Upper lobe of left lung (tissue), 4 donors: Measurements from ENCODE around the gene TRIM67.
"Not testable (repeated sequence)": the region's sequence is repeated elsewhere in the genome, so short reads cannot be mapped to it uniquely, and the experiment has no call there.

Source experiments
- EP300 ChIP-seq, 4 donors: sonication (generic); formaldehyde crosslinking; IDR thresholded peaks; one replicate each; pipeline ENCODE4 v1.5.1; 2017; ENCODE audit warnings: antibody characterized with exemption in 4 of 4, control low read depth in 2 of 4
- POLR2A ChIP-seq, 4 donors: fragments of 450-650 bp; IDR thresholded peaks; one replicate each; pipeline ENCODE4 v1.5.1; 2016 to 2017; ENCODE audit warnings: antibody characterized with exemption in 4 of 4, mild to moderate bottlenecking in 2 of 4
- POLR2AphosphoS5 ChIP-seq, 2 donors: sonication (generic); formaldehyde crosslinking; IDR thresholded peaks; one replicate each; pipeline ENCODE4 v1.5.1; 2017; ENCODE audit warnings: antibody characterized with exemption in 2 of 2
- TF ChIP-seq, protein P1 (sequence below), 6 experiments: fragments of 450-650 bp in 4 of 6; fragments of 200-600 bp in 2 of 6; sonication (generic) in 2 of 6; IDR thresholded peaks; one replicate each; pipeline ENCODE4 v1.5.1; 2016 to 2019; ENCODE audit warnings: antibody characterized with exemption in 6 of 6

DNA sequence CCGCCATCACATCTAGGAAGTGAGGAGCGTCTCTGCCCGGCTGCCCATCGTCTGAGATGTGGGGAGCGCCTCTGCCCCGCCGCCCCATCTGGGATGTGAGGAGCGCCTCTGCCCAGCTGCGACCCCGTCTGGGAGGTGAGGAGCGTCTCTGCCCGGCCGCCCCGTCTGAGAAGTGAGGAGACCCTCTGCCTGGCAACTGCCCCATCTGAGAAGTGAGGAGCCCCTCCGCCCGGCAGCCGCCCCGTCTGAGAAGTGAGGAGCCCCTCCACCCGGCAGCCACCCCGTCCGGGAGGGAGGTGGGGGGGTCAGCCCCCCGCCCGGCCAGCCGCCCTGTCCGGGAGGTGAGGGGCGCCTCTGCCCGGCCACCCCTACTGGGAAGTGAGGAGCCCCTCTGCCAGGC is 33.4 kb upstream of the TRIM67 start:
- TF ChIP-seq, protein P1, sequence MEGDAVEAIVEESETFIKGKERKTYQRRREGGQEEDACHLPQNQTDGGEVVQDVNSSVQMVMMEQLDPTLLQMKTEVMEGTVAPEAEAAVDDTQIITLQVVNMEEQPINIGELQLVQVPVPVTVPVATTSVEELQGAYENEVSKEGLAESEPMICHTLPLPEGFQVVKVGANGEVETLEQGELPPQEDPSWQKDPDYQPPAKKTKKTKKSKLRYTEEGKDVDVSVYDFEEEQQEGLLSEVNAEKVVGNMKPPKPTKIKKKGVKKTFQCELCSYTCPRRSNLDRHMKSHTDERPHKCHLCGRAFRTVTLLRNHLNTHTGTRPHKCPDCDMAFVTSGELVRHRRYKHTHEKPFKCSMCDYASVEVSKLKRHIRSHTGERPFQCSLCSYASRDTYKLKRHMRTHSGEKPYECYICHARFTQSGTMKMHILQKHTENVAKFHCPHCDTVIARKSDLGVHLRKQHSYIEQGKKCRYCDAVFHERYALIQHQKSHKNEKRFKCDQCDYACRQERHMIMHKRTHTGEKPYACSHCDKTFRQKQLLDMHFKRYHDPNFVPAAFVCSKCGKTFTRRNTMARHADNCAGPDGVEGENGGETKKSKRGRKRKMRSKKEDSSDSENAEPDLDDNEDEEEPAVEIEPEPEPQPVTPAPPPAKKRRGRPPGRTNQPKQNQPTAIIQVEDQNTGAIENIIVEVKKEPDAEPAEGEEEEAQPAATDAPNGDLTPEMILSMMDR (IDR thresholded peaks at IDR 0.05): not testable (repeated sequence)
- TF ChIP-seq POLR2AphosphoS5, EP300, POLR2A (IDR thresholded peaks at IDR 0.05): not testable (repeated sequence)
